ENCODE data around the gene COL24A1. TPM values are rescaled to one million over a fixed set of nuclear protein-coding genes. Genes with fewer than 3 reads are reported as not detected.

The COL24A1 gene
- total RNA-seq, 1 donor: 0.27 TPM

DNA sequence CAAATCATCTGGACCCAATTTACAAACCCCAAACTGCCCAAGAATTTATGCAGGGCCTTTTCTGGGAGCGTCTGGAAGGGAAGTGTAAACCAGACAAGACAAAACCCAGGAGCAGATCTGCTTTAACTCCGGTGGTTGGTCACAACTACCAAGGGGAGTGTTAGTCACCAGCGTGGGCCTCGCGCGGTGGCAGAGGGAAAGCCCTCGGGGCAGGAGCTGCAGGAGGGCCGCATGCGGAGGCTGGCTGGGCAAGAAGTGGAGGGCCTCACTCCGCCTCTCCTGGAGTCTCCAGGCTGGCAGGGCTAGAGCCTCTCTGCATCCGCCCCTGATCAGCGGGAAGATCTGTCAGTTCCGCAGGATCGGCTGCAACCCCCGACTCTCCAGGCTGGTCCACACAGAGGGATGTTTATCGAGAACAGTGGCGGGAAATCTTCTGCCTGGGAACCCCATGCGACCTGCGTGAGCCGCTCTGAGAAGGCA is 2.0 kb downstream of the COL24A1 start:
- no peak for DNase-seq (ENCODE audit: low read depth)
- no peak overlapping the region for H3K4me3 ChIP-seq (ENCODE audit: low read depth, low read length)
- TF ChIP-seq, protein P1, sequence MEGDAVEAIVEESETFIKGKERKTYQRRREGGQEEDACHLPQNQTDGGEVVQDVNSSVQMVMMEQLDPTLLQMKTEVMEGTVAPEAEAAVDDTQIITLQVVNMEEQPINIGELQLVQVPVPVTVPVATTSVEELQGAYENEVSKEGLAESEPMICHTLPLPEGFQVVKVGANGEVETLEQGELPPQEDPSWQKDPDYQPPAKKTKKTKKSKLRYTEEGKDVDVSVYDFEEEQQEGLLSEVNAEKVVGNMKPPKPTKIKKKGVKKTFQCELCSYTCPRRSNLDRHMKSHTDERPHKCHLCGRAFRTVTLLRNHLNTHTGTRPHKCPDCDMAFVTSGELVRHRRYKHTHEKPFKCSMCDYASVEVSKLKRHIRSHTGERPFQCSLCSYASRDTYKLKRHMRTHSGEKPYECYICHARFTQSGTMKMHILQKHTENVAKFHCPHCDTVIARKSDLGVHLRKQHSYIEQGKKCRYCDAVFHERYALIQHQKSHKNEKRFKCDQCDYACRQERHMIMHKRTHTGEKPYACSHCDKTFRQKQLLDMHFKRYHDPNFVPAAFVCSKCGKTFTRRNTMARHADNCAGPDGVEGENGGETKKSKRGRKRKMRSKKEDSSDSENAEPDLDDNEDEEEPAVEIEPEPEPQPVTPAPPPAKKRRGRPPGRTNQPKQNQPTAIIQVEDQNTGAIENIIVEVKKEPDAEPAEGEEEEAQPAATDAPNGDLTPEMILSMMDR (IDR thresholded peaks at IDR 0.05; ENCODE audit: insufficient read depth, low read length): no peak

DNA sequence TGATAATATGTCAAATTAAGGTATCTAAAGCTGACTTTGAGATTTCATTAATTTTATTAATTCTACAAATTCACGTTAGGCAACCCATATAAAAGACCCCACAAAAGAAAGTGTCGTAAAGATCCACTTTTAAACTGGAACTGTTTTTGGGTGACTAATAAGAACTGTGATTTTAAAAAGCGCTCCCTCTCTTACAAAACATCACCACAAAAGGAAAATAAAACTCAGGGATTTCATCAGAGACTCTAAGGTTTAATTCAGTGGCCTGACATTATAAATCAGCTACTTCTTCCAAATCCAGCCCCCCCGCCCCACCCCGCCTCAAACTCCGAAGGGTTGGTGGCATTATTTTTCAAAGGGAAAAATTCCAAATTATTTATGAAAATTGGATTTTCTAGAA is 2.7 kb downstream of the COL24A1 start:
- no peak overlapping the region for H3K4me3 ChIP-seq (ENCODE audit: low read depth, low read length)
- DNase-seq (ENCODE audit: low read depth): no peak
- TF ChIP-seq, protein P1 (IDR thresholded peaks at IDR 0.05; ENCODE audit: insufficient read depth, low read length): no peak

DNA sequence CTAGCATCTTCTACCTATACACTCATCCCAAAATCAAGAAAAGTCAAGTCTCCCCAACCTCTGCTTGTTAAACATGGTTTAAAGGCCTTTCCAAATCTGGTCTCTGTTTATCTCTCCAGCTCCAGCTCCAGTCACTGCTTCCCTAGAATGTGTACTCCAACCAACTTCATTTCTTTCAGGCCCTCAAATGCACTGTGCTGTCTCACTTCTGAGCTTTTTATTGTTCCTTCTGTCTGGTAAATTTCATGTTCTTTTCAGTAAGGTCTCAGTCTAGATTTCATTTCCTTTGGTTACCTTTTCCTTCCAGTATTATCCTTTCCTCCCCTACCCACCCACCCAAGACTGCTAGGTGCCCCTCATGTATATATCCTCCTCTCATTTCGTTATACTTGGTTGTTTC is 3.7 kb downstream of the COL24A1 start:
- no peak overlapping the region for H3K4me3 ChIP-seq (ENCODE audit: low read depth, low read length)
- TF ChIP-seq, protein P1 (IDR thresholded peaks at IDR 0.05; ENCODE audit: insufficient read depth, low read length): no peak
- no peak for DNase-seq (ENCODE audit: low read depth)

DNA sequence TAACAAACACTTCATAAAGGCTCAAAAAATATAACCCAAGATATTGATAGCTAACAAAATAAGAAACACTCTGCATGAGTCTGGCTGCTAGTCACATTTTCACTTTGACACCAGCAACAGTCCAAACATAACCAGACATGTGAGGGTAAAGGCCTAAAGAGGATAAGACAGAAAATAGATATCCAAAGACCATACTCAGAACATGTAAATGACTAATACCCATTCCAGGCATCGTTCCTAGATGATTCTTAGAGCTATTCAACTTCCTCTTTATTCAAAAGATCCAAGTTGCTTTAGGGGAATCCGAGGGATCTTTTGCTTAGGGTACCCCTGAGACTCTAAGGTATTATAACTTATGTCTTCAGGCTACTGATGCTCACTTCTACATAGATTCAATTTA is 5.1 kb downstream of the COL24A1 start:
- H3K4me3 ChIP-seq (ENCODE audit: low read depth, low read length): no peak overlapping the region
- TF ChIP-seq, protein P1 (IDR thresholded peaks at IDR 0.05; ENCODE audit: insufficient read depth, low read length): no peak
- DNase-seq (ENCODE audit: low read depth): peak; percentile 46

DNA sequence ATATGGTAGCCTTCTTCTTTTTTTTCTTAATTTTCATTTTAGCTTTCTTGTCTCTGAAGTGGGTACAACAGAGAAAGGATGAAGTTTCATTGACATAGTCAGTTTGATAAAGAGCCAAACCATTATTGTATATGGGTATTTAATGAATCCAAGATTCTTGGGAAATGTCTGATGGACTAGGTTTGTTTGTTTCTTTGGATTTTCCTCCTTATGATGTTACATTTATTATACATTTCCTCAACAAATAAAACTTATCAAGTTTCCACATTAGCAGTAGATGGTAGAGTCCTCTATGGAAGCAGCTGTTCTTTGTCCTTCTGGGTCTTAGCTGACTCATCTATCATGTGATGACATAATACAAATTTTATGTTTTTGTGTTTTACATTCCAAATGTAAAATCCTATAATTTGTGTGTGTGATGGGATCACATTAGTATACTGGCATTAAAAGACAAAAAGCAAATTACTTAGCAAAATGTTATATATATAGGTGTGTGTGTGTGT is 6.0 kb downstream of the COL24A1 start:
- no peak overlapping the region for H3K4me3 ChIP-seq (ENCODE audit: low read depth, low read length)
- DNase-seq (ENCODE audit: low read depth): peak; percentile 16
- TF ChIP-seq, protein P1 (IDR thresholded peaks at IDR 0.05; ENCODE audit: insufficient read depth, low read length): no peak

DNA sequence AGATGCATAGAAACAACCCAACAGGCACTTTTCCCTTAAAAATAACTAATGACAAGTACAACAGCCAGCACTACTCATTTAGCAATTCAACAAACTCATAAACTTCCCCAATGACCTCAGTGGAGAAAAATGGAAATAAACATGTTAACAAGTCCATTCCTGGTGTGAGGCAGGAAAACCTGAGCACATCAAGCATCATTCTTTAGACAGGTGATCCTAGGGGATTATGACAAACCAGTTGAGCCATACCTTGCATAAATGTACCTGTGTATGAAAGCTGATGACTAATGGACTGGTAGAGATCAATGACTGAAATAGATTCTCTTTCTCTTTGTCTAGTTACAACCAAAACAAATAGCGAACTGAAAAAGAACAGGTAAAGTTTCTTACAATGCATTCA is 7.0 kb downstream of the COL24A1 start:
- TF ChIP-seq, protein P1 (IDR thresholded peaks at IDR 0.05; ENCODE audit: insufficient read depth, low read length): no peak
- H3K4me3 ChIP-seq (ENCODE audit: low read depth, low read length): no peak overlapping the region
- no peak for DNase-seq (ENCODE audit: low read depth)

DNA sequence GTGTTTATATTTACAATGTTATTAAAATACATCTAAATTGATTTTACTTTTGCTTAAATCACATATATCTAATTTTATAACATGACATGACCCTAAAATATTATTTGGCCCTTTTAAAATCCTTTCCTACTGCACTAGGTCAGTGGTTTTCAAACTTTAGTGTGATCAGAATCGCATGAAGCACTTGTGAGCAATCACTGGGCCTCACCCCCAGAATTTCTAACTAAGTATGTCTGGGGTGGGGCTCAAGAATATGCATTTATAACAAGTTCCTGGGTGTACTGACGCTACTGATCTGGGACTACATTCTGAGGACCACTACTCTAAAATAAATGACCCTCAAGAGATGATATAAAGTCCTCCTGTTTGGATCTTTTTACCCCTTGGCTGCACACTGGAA is 8.8 kb downstream of the COL24A1 start:
- TF ChIP-seq, protein P1 (IDR thresholded peaks at IDR 0.05; ENCODE audit: insufficient read depth, low read length): no peak
- H3K4me3 ChIP-seq (ENCODE audit: low read depth, low read length): no peak overlapping the region
- DNase-seq (ENCODE audit: low read depth): no peak

Measured in fibroblast of the aortic adventitia (primary cell).